AG09309 (cell line): ENCODE measurements around the gene COG4.

Experiments used
- DNase-seq: peaks from one replicate; pipeline ENCODE4 v3.0.0-alpha.2; 2010; ENCODE audit warnings: low read depth
- H3K4me3 ChIP-seq: 2 replicates; pipeline ENCODE4 v1.5.1; 2011; ENCODE audit warnings: mild to moderate bottlenecking, low read depth, low read length, moderate library complexity; ENCODE audit not compliant: control insufficient read depth
- CTCF ChIP-seq: IDR thresholded peaks from 2 replicates; pipeline ENCODE4 v1.5.1; 2011; ENCODE audit warnings: mild to moderate bottlenecking, low read depth, low read length, inconsistent platforms; ENCODE audit not compliant: insufficient read depth, control insufficient read depth; ENCODE audit errors: missing control alignments

The COG4 gene

DNA sequence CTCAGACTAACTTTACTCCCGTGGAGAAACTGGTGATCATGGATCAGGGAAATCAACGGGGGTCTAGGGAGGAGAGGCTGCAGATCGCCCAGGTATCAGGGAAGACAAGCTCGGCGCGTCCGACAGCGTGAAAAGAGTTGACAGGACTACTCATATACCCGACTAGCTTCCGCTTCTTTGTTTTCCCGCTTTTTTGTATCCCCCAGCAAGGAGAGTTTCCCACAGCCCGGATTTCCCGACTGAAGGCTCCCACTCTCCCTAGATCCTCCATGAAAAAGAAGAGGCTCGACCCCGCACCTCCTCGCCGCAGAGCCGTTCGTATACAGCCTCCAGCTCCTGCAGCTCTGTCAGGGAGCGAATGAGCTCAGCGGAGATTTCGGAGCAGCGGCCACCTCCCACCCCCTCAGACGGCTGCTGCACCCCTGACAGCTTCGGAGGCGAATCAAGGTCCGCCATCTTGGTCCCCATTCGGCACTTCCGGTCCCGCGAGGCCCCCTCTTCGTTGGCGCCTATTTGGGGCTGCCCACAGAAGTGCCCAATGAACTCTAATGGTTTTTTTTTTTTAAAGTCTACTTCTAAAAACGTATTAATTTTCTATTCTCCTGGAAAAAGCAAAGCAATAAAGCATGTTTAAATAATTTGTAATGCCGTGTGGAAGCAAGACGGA is at the start of gene COG4:
Gene COG4 (minus strand): TSS at position 479 of the 667 bp plus-strand sequence. CDS start 11 bp downstream, at position 468.
- peak; percentile 32 for DNase-seq
- no peak for TF ChIP-seq CTCF

GRCh38 chr16:70572926-70573270 is 49.5 kb upstream of the COG4 start:
- no peak for TF ChIP-seq CTCF
- H3K4me3 ChIP-seq: no peak overlapping the region
- DNase-seq: no peak

More for the DNA sequence above, at the start of gene COG4:
- H3K4me3 ChIP-seq: peak within 1 kb of the TSS; percentile 68

- TF ChIP-seq CTCF: no peak
- no peak for DNase-seq
These were observed 48.9 kb upstream of the COG4 start for GRCh38 chr16:70572050-70572925.

GRCh38 chr16:70571623-70572022 is 48.3 kb upstream of the COG4 start:
- H3K4me3 ChIP-seq: no peak overlapping the region
- no peak for DNase-seq
- TF ChIP-seq CTCF: no peak

More at GRCh38 chr16:70572050-70572925, 48.9 kb upstream of the COG4 start:
- H3K4me3 ChIP-seq: no peak overlapping the region

DNA sequence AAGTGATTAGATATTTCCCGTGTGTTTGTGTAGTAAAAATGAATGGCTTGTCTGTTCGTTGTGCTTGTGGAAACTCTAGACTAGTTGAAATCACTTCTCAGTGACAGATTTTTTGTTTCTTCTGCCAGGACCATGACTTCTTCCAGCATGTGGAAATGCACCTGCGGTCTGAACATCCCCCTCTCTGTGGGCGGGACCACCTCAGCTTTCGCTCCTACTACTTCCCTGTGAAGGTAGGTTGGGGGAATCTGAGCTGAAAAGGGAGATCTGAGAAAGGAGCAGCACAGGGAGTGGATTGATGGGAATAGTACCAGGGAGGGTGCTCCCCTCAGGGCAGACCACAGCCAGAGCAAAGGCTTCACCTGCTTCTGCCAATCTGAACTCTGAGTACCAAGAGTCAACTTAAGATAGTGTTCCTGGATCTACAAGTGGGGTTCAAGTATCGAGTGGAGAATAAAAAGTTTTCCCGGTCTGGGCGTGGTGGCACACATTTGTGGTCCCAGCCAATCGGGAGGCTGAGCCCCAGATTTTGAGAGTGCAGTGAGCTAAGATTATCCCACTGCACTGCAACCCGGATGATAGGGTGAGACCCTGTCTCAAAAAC is 47.7 kb upstream of the COG4 start:
- no peak for DNase-seq
- H3K4me3 ChIP-seq: no peak overlapping the region
- no peak for TF ChIP-seq CTCF

GRCh38 chr16:70569752-70570151 is 46.4 kb upstream of the COG4 start:
- no peak for TF ChIP-seq CTCF
- DNase-seq: no peak
- no peak overlapping the region for H3K4me3 ChIP-seq
